PC-9 (cell line): ENCODE measurements around the gene CRTC2.

Experiments
- EZH2 ChIP-seq: fragments of 200-600 bp; sonication (generic); IDR thresholded peaks from 2 replicates; pipeline ENCODE4 v1.8.0; 2017; ENCODE audit warnings: antibody characterized with exemption, low read depth
- TF ChIP-seq, protein P1 (sequence below): fragments of 200-600 bp; sonication (generic); conservative IDR thresholded peaks from 2 replicates; pipeline ENCODE4 v1.6.1; 2017; ENCODE audit warnings: mixed run types, antibody characterized with exemption, mild to moderate bottlenecking, moderate library complexity

DNA sequence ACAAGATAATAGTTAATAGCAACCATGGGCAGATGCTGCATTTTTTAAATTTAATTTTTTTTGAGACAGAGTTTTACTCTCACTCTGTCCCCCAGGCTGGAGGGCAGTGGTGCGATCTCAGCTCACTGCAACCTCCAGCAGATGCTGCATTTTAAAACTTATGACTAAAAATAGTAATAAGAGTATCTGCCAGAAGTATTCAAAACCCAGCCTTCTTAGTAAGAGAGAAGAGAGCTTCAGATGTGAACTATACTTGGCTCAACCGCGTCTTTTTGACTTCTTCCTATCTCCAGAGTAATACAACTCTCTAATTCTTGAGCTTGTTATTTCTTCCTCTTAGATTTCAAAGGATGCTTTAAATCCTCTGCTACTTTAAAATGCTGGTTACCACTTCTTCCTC lies 36.8 kb upstream of the CRTC2 start:
- TF ChIP-seq, protein P1, sequence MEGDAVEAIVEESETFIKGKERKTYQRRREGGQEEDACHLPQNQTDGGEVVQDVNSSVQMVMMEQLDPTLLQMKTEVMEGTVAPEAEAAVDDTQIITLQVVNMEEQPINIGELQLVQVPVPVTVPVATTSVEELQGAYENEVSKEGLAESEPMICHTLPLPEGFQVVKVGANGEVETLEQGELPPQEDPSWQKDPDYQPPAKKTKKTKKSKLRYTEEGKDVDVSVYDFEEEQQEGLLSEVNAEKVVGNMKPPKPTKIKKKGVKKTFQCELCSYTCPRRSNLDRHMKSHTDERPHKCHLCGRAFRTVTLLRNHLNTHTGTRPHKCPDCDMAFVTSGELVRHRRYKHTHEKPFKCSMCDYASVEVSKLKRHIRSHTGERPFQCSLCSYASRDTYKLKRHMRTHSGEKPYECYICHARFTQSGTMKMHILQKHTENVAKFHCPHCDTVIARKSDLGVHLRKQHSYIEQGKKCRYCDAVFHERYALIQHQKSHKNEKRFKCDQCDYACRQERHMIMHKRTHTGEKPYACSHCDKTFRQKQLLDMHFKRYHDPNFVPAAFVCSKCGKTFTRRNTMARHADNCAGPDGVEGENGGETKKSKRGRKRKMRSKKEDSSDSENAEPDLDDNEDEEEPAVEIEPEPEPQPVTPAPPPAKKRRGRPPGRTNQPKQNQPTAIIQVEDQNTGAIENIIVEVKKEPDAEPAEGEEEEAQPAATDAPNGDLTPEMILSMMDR = no peak
- no peak for TF ChIP-seq EZH2
